ENCODE data around the gene NDUFB4.

The NDUFB4 gene

DNA sequence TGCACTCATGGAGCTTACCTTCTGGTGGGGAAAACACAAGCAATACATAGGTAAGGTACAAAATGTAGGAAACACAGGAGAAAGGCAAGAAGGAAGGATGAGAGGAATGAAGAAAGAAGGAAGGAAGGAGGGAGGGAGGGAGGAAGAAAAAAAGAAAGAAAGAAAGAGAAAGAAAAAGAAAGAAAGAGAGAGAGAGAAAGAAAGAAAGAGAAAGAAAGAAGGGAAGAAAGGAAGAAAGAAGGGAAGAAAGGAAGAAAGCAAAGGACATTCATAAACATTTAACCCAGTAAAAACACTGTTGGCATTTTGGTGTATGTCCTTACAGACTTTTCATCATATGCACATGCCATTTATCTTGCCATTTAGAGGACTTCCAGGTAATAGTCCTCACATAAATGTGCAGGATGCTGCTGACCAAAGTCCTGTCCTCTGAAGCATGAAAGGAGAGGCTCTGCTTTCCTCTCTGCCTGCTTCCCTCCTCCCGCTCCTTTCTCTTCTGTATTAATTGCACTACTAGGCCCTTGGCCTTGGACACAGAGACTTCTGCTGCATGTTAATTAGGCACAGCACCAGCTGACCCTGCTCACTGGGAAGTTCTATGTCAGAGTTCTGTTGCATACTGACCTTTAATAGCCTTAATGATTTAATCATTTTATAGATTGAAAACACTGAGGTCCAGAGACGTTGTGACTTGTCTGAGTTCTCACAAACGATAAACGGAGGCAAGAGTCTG lies 29.7 kb upstream of the NDUFB4 start:
- TF ChIP-seq, protein P1, sequence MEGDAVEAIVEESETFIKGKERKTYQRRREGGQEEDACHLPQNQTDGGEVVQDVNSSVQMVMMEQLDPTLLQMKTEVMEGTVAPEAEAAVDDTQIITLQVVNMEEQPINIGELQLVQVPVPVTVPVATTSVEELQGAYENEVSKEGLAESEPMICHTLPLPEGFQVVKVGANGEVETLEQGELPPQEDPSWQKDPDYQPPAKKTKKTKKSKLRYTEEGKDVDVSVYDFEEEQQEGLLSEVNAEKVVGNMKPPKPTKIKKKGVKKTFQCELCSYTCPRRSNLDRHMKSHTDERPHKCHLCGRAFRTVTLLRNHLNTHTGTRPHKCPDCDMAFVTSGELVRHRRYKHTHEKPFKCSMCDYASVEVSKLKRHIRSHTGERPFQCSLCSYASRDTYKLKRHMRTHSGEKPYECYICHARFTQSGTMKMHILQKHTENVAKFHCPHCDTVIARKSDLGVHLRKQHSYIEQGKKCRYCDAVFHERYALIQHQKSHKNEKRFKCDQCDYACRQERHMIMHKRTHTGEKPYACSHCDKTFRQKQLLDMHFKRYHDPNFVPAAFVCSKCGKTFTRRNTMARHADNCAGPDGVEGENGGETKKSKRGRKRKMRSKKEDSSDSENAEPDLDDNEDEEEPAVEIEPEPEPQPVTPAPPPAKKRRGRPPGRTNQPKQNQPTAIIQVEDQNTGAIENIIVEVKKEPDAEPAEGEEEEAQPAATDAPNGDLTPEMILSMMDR (IDR thresholded peaks at IDR 0.05; ENCODE audit: borderline replicate concordance, insufficient read depth, low read depth, low read length): no peak
- no peak overlapping the region for H3K4me3 ChIP-seq (ENCODE audit: low read depth, low read length)

DNA sequence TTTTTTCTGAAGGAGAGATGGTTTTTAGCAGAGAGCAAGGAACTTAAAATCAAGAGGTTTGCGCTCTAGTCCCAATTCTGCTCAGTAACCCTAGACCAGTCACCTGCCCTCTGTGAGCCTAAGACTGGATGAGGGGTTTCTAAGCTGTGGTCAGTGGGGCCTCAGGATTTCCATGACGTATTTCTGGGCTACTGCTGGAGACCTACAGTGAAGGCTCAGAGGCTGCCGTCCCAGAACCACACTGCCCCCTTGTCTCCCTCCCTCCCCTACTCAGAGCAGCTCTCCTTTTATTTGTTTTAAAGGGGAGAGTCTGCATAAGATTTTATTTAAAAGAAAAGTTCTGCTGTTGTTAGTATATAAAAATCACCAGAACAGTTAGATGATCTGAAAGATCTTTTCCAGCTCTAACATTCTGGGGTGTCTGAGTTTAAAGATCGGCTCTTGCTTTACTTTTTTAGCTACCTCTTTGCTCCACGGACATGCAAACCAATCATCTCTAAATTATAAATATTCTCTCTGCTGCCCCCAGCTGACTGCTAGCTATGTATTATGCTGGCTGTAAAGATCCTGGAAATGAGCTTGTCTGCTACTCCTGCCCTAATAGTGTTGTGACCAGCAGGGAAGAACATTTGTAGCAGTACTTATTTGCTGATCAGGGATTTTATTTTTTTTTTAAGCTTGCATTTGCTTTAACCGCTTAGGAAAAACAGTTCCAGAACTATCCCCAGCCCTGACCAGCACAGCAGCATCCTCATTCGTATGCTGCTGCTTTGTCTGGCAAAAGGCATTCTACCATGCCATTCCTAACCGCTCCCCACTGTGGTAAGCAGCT lies 28.6 kb upstream of the NDUFB4 start:
- TF ChIP-seq, protein P1 (IDR thresholded peaks at IDR 0.05; ENCODE audit: borderline replicate concordance, insufficient read depth, low read depth, low read length): no peak; the same call in 1 of the 2 replicates
- H3K4me3 ChIP-seq (ENCODE audit: low read depth, low read length): no peak overlapping the region

DNA sequence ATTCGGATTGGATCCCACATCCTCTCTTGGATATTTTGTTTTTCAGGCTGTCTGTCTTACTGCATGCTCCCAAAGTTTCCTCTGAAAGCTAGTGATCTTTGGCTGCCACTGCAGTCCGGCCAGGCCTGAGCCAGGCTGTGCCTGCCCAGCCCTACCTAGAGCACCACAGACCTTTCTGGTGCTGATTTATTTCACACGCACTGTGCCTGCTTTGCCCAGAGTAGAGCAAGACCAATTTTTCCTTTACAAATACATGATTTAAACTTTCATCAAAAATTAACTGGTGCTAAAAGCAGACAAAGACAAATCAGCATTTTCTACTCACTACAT lies 28.0 kb upstream of the NDUFB4 start:
- TF ChIP-seq, protein P1 (IDR thresholded peaks at IDR 0.05; ENCODE audit: borderline replicate concordance, insufficient read depth, low read depth, low read length): no peak; the same call in 1 of the 2 replicates

DNA sequence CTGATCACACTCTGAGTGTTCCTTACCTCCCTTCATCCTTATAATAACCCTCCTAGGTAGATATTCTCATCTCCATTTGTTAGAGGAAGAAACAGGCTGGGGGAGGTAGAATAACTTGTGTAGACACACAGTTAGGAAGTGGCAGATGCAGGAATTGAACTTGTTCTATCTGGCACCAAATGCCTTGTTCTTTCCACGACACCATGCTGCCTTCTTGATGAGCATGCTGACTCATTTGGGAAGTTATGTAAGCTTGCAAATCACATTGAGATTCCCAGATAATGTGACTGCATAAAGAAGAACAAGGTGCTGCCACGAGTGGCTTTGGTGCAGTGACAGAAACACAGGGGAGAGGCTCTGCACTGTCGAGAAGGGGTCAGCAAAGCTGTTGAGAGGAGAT lies 27.5 kb upstream of the NDUFB4 start:
- TF ChIP-seq, protein P1 (IDR thresholded peaks at IDR 0.05; ENCODE audit: borderline replicate concordance, insufficient read depth, low read depth, low read length): no peak
- no peak overlapping the region for H3K4me3 ChIP-seq (ENCODE audit: low read depth, low read length)

More for the DNA sequence above, 28.0 kb upstream of the NDUFB4 start:
- no peak overlapping the region for H3K4me3 ChIP-seq (ENCODE audit: low read depth, low read length)

DNA sequence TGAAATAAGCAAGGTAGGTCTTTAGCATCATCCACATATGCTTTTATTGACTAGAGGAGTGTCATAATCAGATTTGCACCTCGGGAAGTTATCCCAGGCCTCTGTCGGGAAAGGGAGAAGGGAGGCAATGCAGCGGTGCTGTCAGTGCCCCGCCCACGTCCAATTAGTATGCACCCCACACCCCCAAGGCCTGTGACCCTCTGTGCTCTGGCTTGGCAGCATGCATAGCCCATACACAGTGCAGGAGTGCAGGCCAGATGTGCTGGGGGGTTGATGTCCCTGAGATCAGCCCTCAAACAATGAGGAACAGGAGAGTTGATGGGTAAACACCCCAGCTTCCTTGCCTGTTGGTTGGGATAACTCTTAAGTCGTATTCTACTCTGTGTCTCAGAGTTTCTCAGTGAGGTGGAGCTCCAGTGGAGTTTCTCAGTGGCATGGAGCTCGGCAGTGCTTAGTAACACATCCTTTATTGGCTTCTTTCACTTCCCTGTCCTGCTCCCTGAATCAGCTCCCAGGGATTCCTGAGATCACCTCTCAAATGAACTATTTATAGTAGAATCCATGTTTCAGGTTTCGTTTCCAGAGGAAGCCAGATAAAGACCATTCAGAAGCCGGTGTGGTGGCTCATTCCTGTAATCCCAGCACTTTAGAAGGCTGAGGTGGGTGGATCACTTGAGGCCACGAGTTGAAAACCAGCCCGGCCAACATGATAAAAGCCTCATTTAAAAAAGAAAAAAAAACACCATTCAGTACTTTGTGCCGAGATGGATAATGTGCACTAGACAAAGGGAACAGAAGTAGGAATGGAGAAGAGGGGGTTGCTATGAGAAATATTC lies 26.7 kb upstream of the NDUFB4 start:
- TF ChIP-seq, protein P1 (IDR thresholded peaks at IDR 0.05; ENCODE audit: borderline replicate concordance, insufficient read depth, low read depth, low read length): no peak

DNA sequence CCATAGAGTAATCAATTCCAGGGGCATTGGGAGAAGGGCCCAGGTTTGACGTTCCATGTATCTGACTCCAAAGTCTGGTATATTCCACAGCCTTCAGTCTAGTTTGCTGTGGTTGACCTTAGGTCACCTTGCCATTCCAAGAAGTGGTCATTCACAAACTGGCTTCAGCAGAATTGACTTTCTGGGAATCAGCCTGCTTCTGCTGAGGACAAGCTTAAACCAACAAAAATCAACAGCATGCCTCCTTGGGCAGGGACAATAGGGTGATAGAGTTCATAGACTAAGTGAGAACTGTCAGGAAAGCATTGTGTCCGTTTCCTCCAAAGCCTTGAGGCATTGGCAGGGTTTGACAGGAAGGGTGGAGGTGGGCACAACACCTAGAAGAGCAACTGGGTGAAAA lies 24.1 kb upstream of the NDUFB4 start:
- H3K4me3 ChIP-seq (ENCODE audit: low read depth, low read length): no peak overlapping the region
- TF ChIP-seq, protein P1 (IDR thresholded peaks at IDR 0.05; ENCODE audit: borderline replicate concordance, insufficient read depth, low read depth, low read length): no peak

More for the DNA sequence above, 26.7 kb upstream of the NDUFB4 start:
- no peak overlapping the region for H3K4me3 ChIP-seq (ENCODE audit: low read depth, low read length)
